Fibroblast of upper back skin (primary cell): ENCODE measurements around the gene GBF1.

ENCODE experiments used
- DNase-seq: peaks from one replicate; pipeline ENCODE4 v3.0.0-alpha.2; 2013

The GBF1 gene

DNA sequence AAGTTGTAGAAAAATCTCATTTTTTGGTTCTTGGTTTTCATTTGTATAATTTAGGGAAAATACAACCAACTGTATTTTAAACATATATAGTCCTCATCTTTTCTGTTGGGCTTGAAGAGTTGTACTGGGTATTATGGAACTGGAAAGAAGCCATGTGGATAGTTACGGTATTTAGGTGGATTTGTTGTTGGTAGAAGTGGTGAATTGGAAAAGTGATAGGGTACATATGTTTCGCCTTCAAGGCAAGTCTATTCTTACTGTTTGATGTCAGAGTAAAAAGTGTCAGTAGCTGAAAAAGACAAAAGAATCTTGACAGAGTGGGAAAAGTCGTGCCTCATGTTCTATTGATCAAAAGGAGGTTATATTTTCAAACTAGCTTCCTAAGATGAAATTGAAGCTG lies 64.6 kb downstream of the GBF1 start:
- no peak for DNase-seq

DNA sequence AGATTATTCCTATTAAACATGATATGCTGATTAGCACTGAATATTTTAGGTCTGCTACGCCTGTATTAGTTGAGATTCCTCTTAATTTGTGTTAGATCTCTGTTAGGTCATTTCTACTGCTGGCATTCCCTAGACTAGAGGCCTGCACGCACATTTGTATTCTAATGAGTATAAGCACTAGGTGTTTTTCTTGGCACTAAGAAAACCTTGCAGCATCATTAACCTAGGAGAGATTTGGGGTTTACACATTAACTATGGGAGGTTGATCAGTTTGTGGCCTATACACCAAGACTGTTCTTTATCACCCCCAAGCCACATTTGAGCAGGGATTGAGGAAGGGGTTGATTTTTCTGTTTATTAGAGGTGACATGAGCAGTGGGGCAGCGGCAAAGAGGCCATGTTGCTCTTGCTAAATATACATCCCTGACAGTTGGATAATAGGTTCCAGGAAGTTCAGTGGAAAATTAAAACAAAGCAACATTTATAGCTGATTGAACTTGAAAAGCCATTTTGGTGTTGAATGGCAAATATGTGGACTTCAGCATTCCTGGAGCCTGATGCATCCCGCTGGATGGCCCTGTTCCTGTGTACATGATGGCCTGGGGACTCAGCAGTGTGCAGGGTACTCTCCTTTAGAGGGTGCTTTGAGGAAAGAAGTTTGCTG lies 65.2 kb downstream of the GBF1 start:
- DNase-seq: peak; percentile 76

DNA sequence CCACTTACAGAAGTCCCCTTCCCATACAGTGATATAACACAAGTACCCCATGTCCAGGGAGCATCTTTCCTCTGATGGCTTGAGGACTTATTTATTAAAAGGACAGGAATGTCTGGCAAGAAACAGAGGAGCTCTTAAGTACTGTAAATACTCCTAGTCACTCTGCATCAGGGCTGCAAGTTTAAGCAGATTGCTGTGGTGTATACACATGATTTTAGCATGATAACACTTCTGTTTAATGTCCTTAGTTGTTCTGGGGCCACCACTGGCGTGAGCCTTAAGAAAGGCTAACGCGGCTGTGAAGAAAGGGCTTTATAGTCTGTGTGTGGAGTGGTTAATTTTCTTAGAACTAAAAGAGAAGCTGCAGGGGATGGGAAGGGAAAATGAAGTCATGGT lies 65.7 kb downstream of the GBF1 start:
- no peak for DNase-seq

DNA sequence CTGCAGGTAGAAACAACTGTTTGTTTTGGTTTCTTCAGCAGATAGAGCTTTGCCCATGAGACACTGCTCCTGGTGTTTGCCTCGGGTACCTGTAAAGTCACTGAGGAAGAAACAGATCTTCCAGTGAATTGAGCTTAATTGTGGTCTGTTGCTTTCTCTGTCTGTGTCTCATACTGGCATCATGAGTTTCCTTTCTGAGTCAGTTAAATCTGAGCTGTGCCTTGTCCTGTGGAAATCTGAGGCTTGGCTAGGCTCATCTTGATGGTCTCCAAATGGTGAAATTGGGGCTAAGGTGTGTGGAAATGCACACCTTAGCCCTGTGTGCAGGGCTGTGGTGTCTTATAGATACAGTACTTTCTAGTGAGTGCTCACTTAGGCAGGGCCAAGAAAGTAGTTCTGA lies 67.4 kb downstream of the GBF1 start:
- no peak for DNase-seq

GRCh38 chr10:102313221-102313896 lies 68.0 kb downstream of the GBF1 start:
- no peak for DNase-seq

DNA sequence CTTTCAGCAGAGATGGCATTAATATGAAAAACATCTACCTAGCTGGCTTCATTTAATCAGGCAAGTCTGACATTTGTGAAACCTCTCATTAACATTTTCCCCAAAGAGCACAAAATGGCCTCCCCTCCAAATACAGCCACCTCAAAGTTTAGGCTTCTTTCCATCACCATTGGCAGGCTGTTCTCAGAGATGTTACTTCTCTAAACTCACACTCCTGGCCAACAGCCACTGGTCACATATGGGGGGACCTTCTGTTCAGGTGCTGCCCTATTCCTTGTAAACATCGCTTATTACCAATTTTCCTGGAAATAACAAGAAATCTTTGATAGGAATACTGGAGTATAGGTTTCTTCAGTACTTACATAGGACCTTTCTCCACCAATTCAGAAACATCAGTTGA lies 69.5 kb downstream of the GBF1 start:
- no peak for DNase-seq

DNA sequence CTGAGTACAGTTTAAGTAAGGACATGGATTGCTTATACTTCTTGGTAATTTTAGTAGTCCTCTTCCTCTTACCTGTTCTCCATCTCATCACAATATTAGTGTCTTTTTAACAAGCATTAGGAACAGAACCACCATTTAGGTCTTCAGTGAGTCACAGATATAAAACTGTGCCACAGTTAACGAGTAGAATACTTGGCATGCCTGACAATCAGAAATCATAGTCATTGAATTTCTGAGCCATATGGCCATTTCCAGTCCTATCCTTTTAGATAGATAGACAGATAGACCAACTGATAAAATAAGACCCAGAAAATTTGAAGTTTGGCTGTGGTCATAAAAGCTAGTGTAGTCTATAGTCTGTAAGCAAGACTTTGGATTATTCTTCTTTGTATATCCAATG lies 71.1 kb downstream of the GBF1 start:
- DNase-seq: no peak

DNA sequence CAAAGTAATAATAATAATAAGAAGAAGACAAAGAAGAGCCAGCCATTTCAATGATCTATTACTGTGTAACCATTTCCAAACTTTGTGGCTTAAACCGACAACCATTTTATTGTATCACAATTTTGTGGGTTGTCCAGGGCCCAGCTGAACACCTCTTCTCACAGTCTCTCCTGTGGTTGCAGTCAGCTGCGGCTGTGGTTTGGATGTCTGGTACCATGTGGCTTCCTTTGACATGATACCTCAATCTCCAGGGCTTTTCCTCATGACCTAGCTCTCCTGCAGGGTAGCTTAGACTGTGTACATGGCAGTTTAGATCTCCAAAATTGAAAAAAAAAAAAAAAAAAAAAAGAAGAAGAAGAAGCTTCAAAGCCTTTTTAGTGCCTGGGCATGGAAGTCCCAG lies 77.6 kb downstream of the GBF1 start:
- DNase-seq: peak; percentile 53

DNA sequence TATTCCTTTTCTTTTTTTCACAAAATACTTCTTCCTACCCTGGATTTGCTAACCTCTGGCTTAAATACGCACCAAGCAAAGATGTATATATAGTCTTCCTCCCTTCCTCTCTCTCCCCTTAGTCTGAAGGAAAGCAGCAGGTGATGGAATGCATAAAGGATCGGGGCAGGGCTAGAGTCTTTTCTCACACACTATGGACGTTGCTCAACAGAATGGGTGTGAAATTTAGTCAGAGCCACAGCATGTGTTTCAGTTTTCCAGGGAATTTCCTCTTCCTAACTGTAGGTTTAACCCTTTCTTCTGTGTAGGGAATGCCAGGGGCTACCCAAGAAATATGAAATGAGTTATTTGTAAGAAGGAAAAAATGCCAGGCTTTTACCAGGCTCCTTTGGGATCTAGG lies 78.7 kb downstream of the GBF1 start:
- DNase-seq: no peak

DNA sequence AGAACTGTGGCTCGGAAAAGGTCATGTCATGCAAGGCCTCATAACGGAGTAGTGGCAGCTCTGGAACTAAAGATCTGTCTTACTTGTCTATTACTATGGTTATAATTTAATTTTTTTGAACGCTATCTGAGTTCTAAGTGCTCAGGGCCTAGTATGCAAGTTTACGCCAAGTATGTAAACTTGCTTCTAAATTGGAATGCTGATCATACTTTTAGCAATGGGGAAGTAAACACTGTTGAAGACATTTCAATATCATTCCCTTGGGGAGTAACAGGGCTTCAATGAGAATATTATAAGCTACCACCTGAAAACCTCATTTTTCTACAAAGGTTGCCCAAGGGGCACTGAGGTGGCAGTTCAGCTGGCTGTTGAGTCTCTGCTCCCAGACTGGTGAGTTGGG lies 80.7 kb downstream of the GBF1 start:
- DNase-seq: no peak

- DNase-seq: no peak
These were observed 81.7 kb downstream of the GBF1 start for GRCh38 chr10:102327002-102327401.

DNA sequence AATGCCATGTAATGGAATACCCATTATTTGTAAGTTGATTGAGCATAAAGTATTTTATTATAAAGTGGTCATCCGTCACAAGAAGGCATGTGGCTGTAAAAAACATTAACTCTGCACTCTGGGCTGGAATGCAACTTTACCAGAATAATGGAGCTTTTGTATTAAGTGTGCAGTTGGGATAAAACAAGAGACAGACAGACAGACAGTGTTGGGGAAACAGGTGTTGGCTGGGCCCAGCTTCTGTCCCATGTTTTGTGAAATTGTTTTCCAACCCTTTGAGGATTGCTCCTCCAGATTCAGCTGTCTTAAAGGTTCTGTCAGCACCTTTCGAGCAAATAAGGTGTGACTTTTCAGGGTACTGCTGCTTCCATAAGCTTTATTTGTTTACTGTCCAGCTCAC lies 82.3 kb downstream of the GBF1 start:
- DNase-seq: no peak

DNA sequence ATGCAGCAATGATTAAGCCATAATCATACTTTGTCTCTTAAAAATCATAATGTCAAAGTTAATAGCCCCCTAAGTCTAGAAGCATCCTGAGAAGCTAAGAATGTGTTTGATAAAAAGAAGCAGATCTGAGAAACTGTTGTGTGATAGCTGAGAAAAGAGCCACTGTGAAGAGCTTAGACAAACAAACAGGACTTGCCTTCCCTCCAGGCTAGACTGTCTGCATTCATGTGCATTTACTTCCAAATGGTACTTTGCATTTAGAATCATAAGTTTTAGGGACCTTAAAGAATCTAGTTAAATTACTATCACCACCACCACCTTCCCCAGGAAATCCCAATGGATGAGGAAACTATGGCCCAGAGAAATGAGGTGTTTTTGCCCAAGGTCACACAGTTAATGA lies 87.4 kb downstream of the GBF1 start:
- no peak for DNase-seq

DNA sequence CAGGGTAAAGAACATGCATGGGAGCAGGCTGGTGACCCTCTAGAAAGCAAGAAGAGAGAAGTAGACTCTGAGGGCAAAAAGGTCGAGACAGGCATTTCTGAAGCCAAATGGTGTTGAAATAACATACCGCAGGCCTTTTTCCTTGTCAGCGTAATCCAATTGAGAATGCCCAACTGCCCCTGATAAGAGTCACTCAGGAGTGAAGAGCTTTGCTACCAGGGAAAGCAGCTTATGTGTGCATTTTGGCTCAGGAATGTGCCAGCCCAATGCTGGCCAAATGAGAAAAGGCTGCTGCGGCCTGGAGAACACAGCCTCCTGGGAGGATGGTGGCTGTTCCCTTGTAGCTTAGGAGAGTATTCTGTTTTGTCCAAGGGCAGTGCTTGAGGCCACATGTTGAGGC lies 88.8 kb downstream of the GBF1 start:
- DNase-seq: no peak

- no peak for DNase-seq
These were observed 89.9 kb downstream of the GBF1 start for GRCh38 chr10:102335184-102335583.

DNA sequence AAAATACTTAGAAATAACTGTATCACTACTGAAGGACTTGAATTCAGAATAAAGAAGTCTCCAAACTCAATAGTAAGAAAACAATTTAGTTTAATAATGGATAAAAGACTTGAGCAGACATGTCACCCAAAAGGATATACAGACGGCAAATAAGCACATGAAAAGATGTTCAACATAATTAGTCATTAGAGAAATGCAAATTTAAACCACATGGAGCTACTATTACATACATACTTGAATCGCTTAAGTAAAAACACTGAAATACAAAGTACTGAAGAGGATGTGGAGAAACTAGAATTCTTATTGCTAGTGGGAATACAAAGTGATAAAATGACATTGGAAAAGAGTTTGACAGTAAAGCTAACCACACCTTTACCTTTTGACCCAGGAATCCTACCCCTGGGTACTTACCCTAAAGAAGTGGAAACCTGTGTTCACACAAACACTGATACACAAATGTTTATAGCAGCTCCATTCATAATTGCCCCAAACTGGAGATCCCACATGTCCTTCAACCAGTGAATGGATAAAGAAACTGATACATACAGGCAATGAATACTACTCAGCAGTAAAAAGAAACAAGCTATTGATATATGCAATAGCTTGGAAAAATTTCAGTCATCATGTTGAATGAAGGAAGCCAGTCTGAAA lies 95.8 kb downstream of the GBF1 start:
- DNase-seq: no peak

DNA sequence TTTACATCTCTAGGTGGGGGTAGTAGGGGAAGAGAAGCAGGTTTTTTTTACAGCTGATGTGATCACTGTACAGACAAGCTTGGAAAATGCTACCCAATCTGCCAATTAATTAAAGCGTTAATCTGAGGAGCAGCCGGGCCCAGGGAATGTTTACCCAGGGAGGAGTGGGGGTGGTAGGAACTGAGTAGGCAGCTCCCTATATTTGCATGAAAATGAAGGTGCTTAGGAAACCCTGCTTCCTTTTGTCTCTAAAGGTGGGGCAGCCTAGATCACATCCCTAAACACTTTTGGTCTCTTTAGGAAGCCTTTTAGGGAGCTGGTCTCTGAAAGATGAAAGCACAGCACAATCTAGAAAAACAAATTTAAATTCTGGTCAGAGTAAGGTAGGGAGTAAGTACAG lies 97.1 kb downstream of the GBF1 start:
- DNase-seq: no peak

- DNase-seq: peak; percentile 75
These were observed 97.6 kb downstream of the GBF1 start for GRCh38 chr10:102342958-102343357.

DNA sequence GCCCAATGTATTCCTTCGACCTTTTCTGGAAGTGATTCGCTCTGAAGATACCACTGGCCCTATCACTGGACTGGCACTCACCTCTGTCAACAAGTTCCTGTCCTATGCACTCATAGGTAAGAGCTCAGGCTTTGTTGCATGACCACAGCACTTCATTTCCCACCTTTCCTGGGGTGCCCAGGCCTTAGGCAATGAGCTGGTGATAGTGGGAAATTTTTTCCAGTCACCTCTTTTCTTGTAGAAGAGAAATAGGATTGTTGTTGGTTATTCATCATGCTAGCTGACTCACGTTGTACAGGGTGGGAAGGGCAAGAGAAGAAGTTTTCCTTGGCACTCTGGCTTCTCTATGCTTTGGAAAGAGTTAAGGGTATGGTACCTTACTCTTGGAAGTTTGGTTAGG lies 98.7 kb downstream of the GBF1 start:
- no peak for DNase-seq

GRCh38 chr10:102347236-102347828 lies 102.0 kb downstream of the GBF1 start:
- peak; percentile 31 for DNase-seq

DNA sequence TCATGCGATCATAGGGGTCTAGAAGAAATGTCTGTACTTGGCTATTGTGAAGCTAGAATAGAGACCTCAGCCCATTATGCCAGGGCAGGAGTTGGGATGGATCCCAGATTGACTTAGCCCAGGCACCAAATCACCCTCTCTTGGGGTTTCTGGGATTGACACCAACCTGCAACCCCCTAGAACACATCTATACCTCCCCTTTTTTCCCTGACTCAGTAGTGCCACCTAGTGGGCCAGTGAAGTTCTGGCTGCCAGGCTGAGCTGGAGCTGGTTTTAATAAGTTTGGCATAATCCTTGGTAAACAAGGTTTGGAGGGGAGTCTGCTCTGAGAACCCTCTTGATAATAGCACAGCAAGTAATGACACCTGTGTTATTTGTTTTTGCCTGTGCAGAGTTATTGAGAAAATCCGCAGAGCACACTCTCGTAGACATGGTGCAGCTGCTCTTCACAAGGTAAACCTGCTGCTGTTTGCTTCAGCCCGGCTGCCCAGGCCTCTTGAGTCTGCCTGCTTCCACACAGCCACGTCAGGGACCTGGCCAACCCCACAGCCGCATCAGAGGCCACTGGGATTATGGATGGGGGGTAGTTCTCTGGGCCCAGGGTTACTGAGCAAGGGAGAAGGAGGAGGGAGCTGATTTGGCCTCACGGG lies 106.9 kb downstream of the GBF1 start:
- DNase-seq: peak; percentile 63

DNA sequence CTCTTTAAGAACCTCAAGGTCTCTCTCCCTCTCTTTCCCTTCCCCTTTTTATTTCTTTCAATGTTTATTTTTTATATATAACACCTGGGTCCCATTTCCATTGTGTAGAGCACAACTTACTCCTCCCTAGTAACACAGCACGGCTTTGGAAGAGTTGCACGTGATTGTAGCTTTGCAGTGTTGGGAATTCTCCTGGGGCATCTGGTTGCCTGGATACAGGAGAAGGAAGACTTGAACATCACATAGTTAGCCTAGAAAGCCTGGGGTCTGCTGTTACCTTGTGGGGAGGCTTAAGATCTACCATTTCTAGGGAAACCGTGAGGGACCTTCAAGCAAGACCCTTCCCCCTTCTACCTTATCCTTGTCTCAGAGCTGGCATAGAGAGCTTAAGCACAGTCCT lies 109.1 kb downstream of the GBF1 start:
- DNase-seq: no peak

- peak; percentile 35 for DNase-seq
These were observed 113.5 kb downstream of the GBF1 start for GRCh38 chr10:102358712-102359382.
